ENCODE results near the gene NRCAM. TPM values are rescaled to one million over a fixed set of nuclear protein-coding genes. Genes with fewer than 3 reads are reported as not detected.
"Not testable (repeated sequence)": the region's sequence is repeated elsewhere in the genome, so short reads cannot be mapped to it uniquely, and the experiment has no call there.

Gene NRCAM
- total RNA-seq = 1 to 10 TPM in 1 of 10 donors, under 1 TPM in 9; 0.08 to 1.3 (median 0.29) TPM
- under 1 TPM; 0.44 to 0.55 TPM for polyA plus RNA-seq
- long read RNA-seq, donor 1 = 0 reads
- long read RNA-seq, donor 2 = 0 reads
- long read RNA-seq, donor 3, partial matches to known transcripts = 1 of 1 reads
- long read RNA-seq, donor 3, other reads (novel, unspliced or antisense) = 0 of 1 reads

DNA sequence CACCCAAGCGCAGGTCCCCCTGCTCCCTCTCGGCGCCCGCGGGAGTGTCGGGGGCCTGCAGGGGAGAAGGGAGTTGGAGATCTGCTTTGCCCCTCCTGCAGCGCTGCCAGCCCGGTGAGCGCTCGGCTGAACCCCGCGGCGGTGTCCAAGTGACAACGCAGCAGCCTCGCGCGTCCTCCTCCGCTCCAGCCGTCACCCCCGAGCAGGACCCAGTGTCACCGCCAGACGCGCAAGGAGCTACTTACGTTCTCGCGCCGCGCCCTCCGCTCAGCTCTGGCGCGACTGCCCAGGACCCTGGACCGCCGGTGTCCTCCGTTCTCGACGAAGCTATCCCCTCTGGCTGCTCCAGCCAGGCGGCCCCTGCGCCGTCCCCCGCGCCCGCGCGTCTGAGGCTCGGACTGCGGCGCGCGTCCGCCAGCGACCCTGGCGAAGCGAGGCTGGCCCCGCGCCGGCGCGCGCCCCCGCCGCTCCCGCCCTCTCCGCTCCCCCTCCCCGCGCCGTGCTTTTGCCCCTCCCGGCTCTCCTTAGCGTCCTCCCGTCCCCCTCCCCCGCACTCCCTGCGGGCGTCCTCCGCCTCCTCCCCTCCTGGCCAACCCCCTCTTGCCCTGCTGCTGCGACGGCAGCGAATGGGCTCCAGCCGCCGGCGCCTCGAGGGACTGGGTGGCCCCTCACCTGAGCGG lies at the start of gene NRCAM:
Gene NRCAM (minus strand): TSS at position 439 of the 680 bp plus-strand sequence. CDS start 216,372 bp downstream, outside the sequence.
- Histone ChIP-seq H3K27ac (no peak within 1 kb of the TSS), H3K4me3 (peak within 1 kb of the TSS; percentile 35 to 57 (median 50)), H3K27me3 (peaks cover 6 to 92% (median 69%) of the 10 kb centered on the region in 7 donors), H3K36me3 (no peaks in the 10 kb centered on the region), H3K9me3 (no peaks in the 10 kb centered on the region), H3K4me1 (peaks cover 3 to 23% (median 16%) of the 10 kb centered on the region in 9 donors)
- WGBS, 2 donors = 0 to 1% methylated on average over 65 to 81 of the region's 81 CpGs
- intact Hi-C loops (cut with DNase I) = loop anchor here in 6 of 10 donors (5.0 to 10.0 kb wide), 2 partner anchors 271 to 274 kb away; no protein-coding TSS in a partner anchor
- no peak for TF ChIP-seq CTCF (IDR thresholded peaks at IDR 0.05)
- ATAC-seq = peak in 6 of 8 donors; percentile 15 to 53 (median 34)
- peak in 1 of 2 donors; percentile 11 for DNase-seq

DNA sequence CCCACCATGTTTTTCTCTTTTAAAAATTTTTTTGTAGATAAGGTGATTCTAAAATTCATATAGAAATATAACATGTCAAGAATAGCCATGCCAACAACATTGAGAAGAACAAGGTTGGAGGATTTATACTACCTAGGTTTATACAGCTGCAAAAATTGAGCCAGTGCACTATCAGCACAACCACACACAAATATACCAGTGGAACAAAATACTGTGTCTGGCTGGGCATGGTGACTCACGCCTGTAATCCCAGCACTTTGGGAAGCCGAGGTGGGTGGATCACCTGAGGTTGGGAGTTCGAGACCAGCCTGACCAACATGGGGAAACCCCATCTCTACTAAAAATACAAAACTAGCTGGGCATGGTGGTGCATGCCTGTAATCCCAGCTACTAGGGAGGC lies 48.3 kb upstream of the NRCAM start:
- peaks cover 0 to 13% (median 0%) of the 10 kb centered on the region in 9 donors for H3K4me1 ChIP-seq
- 95 to 97% methylated on average over 3 of the region's 3 CpGs for WGBS, 2 donors
- H3K36me3 ChIP-seq = peaks cover 0 to 74% (median 16%) of the 10 kb centered on the region in 9 donors
- H3K4me3 ChIP-seq, H3K27me3 ChIP-seq, H3K9me3 ChIP-seq, ATAC-seq, DNase-seq, H3K27ac ChIP-seq: not testable (repeated sequence)
- intact Hi-C loops (cut with DNase I) = loop anchor here in 2 of 10 donors (5.0 to 10.0 kb wide), 2 partner anchors 320 to 322 kb away; no protein-coding TSS in a partner anchor

GRCh38 chr7:108503112-108504026 lies 47.1 kb upstream of the NRCAM start:
- no peaks in the 10 kb centered on the region for H3K9me3 ChIP-seq
- H3K36me3 ChIP-seq = peaks cover 0 to 85% (median 16%) of the 10 kb centered on the region in 9 donors
- TF ChIP-seq CTCF (IDR thresholded peaks at IDR 0.05) = no peak
- no peaks in the 10 kb centered on the region for H3K27me3 ChIP-seq
- WGBS, 2 donors = 74 to 77% methylated on average over 5 of the region's 5 CpGs
- H3K4me3 ChIP-seq = no peak overlapping the region
- intact Hi-C loops (cut with DNase I) = loop anchor here in 2 of 10 donors (5.0 to 10.0 kb wide), 2 partner anchors 319 to 321 kb away; no protein-coding TSS in a partner anchor
- peak in 1 of 8 donors; percentile 57 for ATAC-seq
- H3K4me1 ChIP-seq = peaks cover 0 to 13% (median 0%) of the 10 kb centered on the region in 9 donors
- peak overlapping the region in 1 of 10 donors; percentile 71 for H3K27ac ChIP-seq
- no peak for DNase-seq

GRCh38 chr7:108499566-108499965 lies 43.3 kb upstream of the NRCAM start:
- DNase-seq (no peak), ATAC-seq (no peak)
- no peaks in the 10 kb centered on the region for H3K9me3 ChIP-seq
- 84% methylated on average over 1 of the region's 1 CpG for WGBS, 2 donors
- no peak overlapping the region for H3K4me3 ChIP-seq
- H3K27me3 ChIP-seq = no peaks in the 10 kb centered on the region
- peaks cover 0 to 98% (median 26%) of the 10 kb centered on the region in 9 donors for H3K36me3 ChIP-seq
- no peak overlapping the region for H3K27ac ChIP-seq
- H3K4me1 ChIP-seq = peaks cover 0 to 13% (median 0%) of the 10 kb centered on the region in 9 donors
- no peak for TF ChIP-seq CTCF (IDR thresholded peaks at IDR 0.05)
- intact Hi-C loops (cut with DNase I) = loop anchor here in 4 of 10 donors (5.0 to 10.0 kb wide), 3 partner anchors 315 to 587 kb away; no protein-coding TSS in a partner anchor
